Fibroblast of the aortic adventitia (primary cell): ENCODE measurements around the gene FUZ. TPM values are rescaled to one million over a fixed set of nuclear protein-coding genes. Genes with fewer than 3 reads are reported as not detected.

Experiments used
- DNase-seq: peaks from one replicate; pipeline ENCODE4 v3.0.0-alpha.2; 2010; ENCODE audit warnings: low read depth
- H3K4me3 ChIP-seq: 2 replicates; pipeline ENCODE4 v1.5.1; 2011; ENCODE audit warnings: low read depth, mild to moderate bottlenecking, control low read depth, low read length, moderate library complexity
- CTCF ChIP-seq: IDR thresholded peaks from 2 replicates; pipeline ENCODE4 v1.5.1; 2011; ENCODE audit warnings: mild to moderate bottlenecking, low read length, control low read depth, inconsistent platforms; ENCODE audit not compliant: insufficient read depth
- total RNA-seq: library from RNA; depleted of rRNA; stranded (reverse); fragments of >200 nt; gene quantifications from 2 replicates; pipeline ENCODE4 v1.2.3, GENCODE V29; 2012; ENCODE audit warnings: low replicate concordance

FUZ gene
- total RNA-seq, 1 donor = 23.5 TPM

GRCh38 chr19:49844138-49845095, 31.3 kb upstream of the FUZ start:
- TF ChIP-seq CTCF = no peak
- no peak overlapping the region for H3K4me3 ChIP-seq
- DNase-seq = no peak

GRCh38 chr19:49843265-49843664, 30.2 kb upstream of the FUZ start:
- H3K4me3 ChIP-seq = no peak overlapping the region
- TF ChIP-seq CTCF = no peak
- DNase-seq = no peak

GRCh38 chr19:49840736-49841249, 27.7 kb upstream of the FUZ start:
- no peak for TF ChIP-seq CTCF
- no peak overlapping the region for H3K4me3 ChIP-seq
- DNase-seq = no peak

GRCh38 chr19:49840321-49840720, 27.2 kb upstream of the FUZ start:
- no peak overlapping the region for H3K4me3 ChIP-seq
- no peak for TF ChIP-seq CTCF
- no peak for DNase-seq

- no peak for TF ChIP-seq CTCF
These were observed 26.6 kb upstream of the FUZ start for GRCh38 chr19:49839713-49840112.

GRCh38 chr19:49838885-49839588, 25.9 kb upstream of the FUZ start:
- no peak overlapping the region for H3K4me3 ChIP-seq
- no peak for TF ChIP-seq CTCF
- no peak for DNase-seq

More at GRCh38 chr19:49839713-49840112, 26.6 kb upstream of the FUZ start:
- no peak for DNase-seq
- no peak overlapping the region for H3K4me3 ChIP-seq
